Left ventricle myocardium inferior (tissue), 1 donor: Measurements from ENCODE around the gene DUOX1. TPM values are rescaled to one million over a fixed set of nuclear protein-coding genes. Genes with fewer than 3 reads are reported as not detected.
"Not testable (repeated sequence)": the region's sequence is repeated elsewhere in the genome, so short reads cannot be mapped to it uniquely, and the experiment has no call there.

Experiments used
- DNase-seq: peaks from one replicate; pipeline ENCODE4 v3.0.0-alpha.2; 2020
- H3K27ac ChIP-seq: fragments of 200-600 bp; replicated peaks from 2 replicates; pipeline ENCODE4 v1.8.0; 2021
- H3K27me3 ChIP-seq: fragments of 200-600 bp; 2 replicates; pipeline ENCODE4 v1.8.0; 2021; ENCODE audit warnings: low read depth
- H3K36me3 ChIP-seq: fragments of 200-600 bp; 2 replicates; pipeline ENCODE4 v1.8.0; 2021
- H3K4me1 ChIP-seq: fragments of 200-600 bp; 2 replicates; pipeline ENCODE4 v1.8.0; 2021
- H3K4me3 ChIP-seq: fragments of 200-600 bp; 2 replicates; pipeline ENCODE4 v1.8.0; 2021; ENCODE audit warnings: mild to moderate bottlenecking, moderate library complexity
- H3K9me3 ChIP-seq: fragments of 200-600 bp; replicated peaks from 2 replicates; pipeline ENCODE4 v1.8.0; 2021
- CTCF ChIP-seq: fragments of 200-600 bp; IDR thresholded peaks from 2 replicates; pipeline ENCODE4 v1.8.0; 2021; ENCODE audit warnings: antibody characterized with exemption, mild to moderate bottlenecking, borderline replicate concordance
- intact Hi-C: fragments of 100-400 bp; cut with micrococcal nuclease; formaldehyde crosslinking; loops from one replicate; pipeline ENCODE4 v1.11.0; 2022
- total RNA-seq: library from RNA; stranded (reverse); fragmentation: NEBNext Ultra II Directional; extraction: Animal tissue kit (Norgen Biotek cat#: 25700); gene quantifications from one replicate; pipeline ENCODE4 v1.2.1, GENCODE V29; 2021
- donor health status: DM: no; HTN: yes; CAD: no; lungs with severe emphysema.

Gene DUOX1
- total RNA-seq, 1 donor from 2014 or later = 0.80 TPM

- Histone ChIP-seq H3K27me3 (peaks cover 9% of the 10 kb centered on the region), H3K4me1 (no peaks in the 10 kb centered on the region), H3K4me3 (no peak overlapping the region), H3K36me3 (no peaks in the 10 kb centered on the region), H3K27ac (no peak overlapping the region), H3K9me3 (no peaks in the 10 kb centered on the region)
- DNase-seq = no peak
- TF ChIP-seq CTCF = no peak
- intact Hi-C loops = no loop called here
These were observed 28.7 kb upstream of the DUOX1 start for GRCh38 chr15:45100884-45101625.

- Histone ChIP-seq H3K9me3 (no peaks in the 10 kb centered on the region), H3K4me1 (no peaks in the 10 kb centered on the region), H3K4me3 (no peak overlapping the region), H3K36me3 (no peaks in the 10 kb centered on the region), H3K27ac (no peak overlapping the region), H3K27me3 (peaks cover 15% of the 10 kb centered on the region)
- TF ChIP-seq CTCF = no peak
- intact Hi-C loops = no loop called here
- DNase-seq = no peak
These were observed 28.0 kb upstream of the DUOX1 start for GRCh38 chr15:45101749-45102148.

GRCh38 chr15:45102226-45102625 lies 27.6 kb upstream of the DUOX1 start:
- no peaks in the 10 kb centered on the region for H3K36me3 ChIP-seq
- no peak overlapping the region for H3K27ac ChIP-seq
- H3K27me3 ChIP-seq = peaks cover 20% of the 10 kb centered on the region
- intact Hi-C loops = no loop called here
- no peak overlapping the region for H3K4me3 ChIP-seq
- no peaks in the 10 kb centered on the region for H3K9me3 ChIP-seq
- TF ChIP-seq CTCF = no peak
- DNase-seq = no peak
- no peaks in the 10 kb centered on the region for H3K4me1 ChIP-seq

GRCh38 chr15:45104170-45104569 lies 25.6 kb upstream of the DUOX1 start:
- H3K4me1 ChIP-seq, H3K9me3 ChIP-seq, H3K36me3 ChIP-seq, H3K27ac ChIP-seq, H3K4me3 ChIP-seq, intact Hi-C loops, DNase-seq: not testable (repeated sequence)
- H3K27me3 ChIP-seq = peaks cover 37% of the 10 kb centered on the region

- intact Hi-C loops = no loop called here
- no peaks in the 10 kb centered on the region for H3K9me3 ChIP-seq
- DNase-seq = no peak
- no peak overlapping the region for H3K27ac ChIP-seq
- H3K4me3 ChIP-seq = no peak overlapping the region
- TF ChIP-seq CTCF = no peak
- no peaks in the 10 kb centered on the region for H3K36me3 ChIP-seq
- peaks cover 52% of the 10 kb centered on the region for H3K27me3 ChIP-seq
- H3K4me1 ChIP-seq = no peaks in the 10 kb centered on the region
These were observed 24.2 kb upstream of the DUOX1 start for GRCh38 chr15:45105586-45105985.

GRCh38 chr15:45106002-45106790 lies 23.6 kb upstream of the DUOX1 start:
- no peak overlapping the region for H3K27ac ChIP-seq
- TF ChIP-seq CTCF = no peak
- H3K27me3 ChIP-seq = peaks cover 54% of the 10 kb centered on the region
- no peaks in the 10 kb centered on the region for H3K36me3 ChIP-seq
- H3K4me1 ChIP-seq = no peaks in the 10 kb centered on the region
- intact Hi-C loops = no loop called here
- no peak for DNase-seq
- no peak overlapping the region for H3K4me3 ChIP-seq
- H3K9me3 ChIP-seq = no peaks in the 10 kb centered on the region
